Uterus (tissue), 2 donors: ENCODE data around the gene PLAA.

Source experiments
- CTCF ChIP-seq, 4 experiments: fragments of 200-600 bp in 2 of 4; fragments of 450-650 bp in 2 of 4; sonication (generic) in 2 of 4; IDR thresholded peaks; one replicate each; pipeline ENCODE4 v1.5.1; 2016 to 2019; ENCODE audit warnings: antibody characterized with exemption in 4 of 4, mild to moderate bottlenecking in 2 of 4, moderate library complexity in 1 of 4
- POLR2A ChIP-seq, 2 donors: fragments of 450-650 bp; IDR thresholded peaks; one replicate each; pipeline ENCODE4 v1.6.1; 2016; ENCODE audit warnings: antibody characterized with exemption in 2 of 2, mild to moderate bottlenecking in 1 of 2, moderate library complexity in 1 of 2

GRCh38 chr9:26940779-26941178, 6.3 kb downstream of the PLAA start:
- TF ChIP-seq CTCF (IDR thresholded peaks at IDR 0.05) (no peak), POLR2A (IDR thresholded peaks at IDR 0.05) (no peak)
